Measurements from ENCODE around the gene ANKS3. TPM values are rescaled to one million over a fixed set of nuclear protein-coding genes. Genes with fewer than 3 reads are reported as not detected.

ANKS3 gene, protein sequence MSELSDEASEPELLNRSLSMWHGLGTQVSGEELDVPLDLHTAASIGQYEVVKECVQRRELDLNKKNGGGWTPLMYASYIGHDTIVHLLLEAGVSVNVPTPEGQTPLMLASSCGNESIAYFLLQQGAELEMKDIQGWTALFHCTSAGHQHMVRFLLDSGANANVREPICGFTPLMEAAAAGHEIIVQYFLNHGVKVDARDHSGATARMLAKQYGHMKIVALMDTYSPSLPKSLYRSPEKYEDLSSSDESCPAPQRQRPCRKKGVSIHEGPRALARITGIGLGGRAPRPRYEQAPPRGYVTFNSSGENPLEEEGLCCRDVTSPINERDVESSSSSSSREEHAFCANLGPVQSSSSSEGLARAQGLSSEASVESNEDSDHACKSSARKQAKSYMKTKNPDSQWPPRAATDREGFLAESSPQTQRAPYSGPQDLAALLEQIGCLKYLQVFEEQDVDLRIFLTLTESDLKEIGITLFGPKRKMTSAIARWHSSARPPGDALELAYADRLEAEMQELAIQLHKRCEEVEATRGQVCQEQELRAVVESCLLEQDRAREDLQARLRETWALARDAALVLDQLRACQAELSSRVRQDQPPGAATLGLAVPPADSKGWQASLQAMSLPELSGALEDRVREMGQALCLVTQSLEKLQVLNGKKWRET
- total RNA-seq = 15.5 and 16.6 TPM in 2 replicates

DNA sequence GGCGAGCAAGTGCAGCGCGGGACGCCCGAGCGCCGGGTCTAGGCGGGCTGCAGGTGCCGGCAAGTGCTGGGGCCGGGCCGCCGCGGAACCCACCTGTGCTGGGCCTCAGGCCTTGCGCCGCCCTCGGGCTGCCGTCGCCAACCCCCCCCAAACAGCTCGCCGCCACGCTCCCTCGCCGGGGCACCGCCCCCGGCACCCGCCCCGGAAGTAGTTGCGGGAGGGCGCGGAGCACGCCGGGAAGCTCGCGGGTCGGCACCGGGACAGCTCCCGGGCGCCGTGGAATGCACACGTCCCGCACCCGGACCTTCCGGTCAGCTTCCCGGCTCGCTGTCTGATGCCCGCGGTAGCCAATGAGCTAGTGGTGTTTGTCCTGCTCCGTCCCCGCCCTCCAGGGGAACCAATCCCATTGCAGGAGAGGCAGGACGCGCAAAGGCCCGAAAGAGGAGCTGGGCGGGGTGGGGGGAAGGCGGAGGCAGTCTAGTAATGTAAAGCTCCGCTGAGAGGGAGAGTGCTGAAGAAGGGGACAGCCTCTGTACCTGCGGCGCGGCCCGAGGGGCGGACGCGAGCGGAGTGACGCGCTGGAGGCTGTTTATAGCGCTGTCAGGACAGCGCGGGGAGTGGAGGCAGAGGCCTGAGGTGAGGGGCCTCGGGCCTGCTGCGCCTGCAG is at the start of gene ANKS3, which contains the start of gene DNAAF8:
TSS of gene ANKS3 (minus strand) at position 209 of the 667 bp plus-strand sequence. CDS start 4,122 bp downstream, outside the sequence.
TSS of gene DNAAF8 (plus strand) at position 475 of the 667 bp plus-strand sequence. CDS start 1,978 bp downstream, outside the sequence.
- DNase-seq (ENCODE audit: extremely low read depth, low read depth, low spot score) = peak; percentile 69

DNA sequence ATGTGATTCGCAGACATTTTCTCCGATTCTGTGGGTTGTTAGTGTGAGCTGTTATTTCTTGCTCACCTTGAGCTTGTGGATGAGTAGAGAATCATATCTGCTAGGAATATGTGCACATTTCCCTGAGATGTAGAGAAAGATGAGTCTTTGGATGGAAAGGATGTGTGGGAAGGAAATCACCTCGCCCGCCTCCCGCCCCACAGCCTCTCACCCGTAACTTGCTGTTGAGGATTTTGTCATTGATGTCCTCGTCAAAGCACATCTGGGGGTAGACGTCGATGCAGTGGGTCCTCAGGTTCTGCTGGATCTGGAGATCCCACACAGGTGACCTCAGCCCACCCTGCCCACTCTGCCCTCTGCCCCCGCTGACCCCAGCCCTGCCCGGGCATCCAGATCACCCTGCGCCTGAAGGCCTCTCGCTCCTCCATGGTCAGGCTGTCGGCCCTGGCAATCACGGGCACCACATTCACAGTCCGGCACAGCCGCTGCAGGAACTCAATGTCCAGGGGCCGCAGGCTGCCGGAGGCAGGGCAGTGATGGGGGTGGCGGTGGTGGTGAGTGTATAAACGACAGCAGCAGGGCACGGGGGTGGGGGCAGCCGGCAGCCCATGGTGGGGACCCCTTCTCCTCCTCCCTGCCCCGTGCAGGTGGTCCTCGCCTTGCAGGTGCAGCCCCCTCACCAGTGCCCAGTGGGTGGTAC is 49.3 kb upstream of the ANKS3 start:
- DNase-seq (ENCODE audit: extremely low read depth, low read depth, low spot score) = no peak

DNA sequence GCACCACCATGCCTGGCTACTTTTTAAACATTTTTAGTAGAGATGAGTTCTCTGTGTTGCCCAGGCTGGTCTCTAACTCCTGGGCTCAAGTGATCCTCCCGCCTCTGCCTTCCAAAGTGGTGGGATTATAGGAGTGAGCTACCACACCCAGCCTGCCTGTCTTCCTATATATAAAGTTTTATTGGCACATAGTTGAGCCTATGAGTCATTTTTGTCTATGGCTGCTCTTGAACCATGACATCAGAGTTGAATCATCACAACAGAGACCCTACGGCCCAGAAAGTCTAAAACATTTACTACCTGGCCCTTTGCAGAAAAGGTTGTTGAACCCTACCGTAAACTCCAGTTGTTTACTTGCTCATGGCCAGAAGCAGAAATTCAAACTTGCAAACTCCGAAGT is 46.2 kb upstream of the ANKS3 start:
- DNase-seq (ENCODE audit: extremely low read depth, low read depth, low spot score) = no peak

DNA sequence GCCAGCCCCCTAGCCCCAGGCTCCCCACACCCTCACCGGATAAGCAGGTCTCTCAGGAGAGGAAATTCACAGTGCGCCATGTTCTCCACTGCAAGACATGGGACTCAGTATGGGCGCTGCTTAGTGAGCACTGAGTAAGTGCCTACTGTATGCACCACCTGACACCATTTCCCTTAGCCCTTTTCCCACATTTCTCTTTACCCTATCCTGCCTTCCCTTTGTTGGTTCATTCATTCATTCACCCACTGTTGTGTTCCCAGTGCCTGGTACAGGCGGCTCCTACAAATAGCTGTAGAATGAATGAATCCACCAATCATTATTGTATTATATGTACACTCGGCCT is 44.0 kb upstream of the ANKS3 start:
- DNase-seq (ENCODE audit: extremely low read depth, low read depth, low spot score) = no peak

DNA sequence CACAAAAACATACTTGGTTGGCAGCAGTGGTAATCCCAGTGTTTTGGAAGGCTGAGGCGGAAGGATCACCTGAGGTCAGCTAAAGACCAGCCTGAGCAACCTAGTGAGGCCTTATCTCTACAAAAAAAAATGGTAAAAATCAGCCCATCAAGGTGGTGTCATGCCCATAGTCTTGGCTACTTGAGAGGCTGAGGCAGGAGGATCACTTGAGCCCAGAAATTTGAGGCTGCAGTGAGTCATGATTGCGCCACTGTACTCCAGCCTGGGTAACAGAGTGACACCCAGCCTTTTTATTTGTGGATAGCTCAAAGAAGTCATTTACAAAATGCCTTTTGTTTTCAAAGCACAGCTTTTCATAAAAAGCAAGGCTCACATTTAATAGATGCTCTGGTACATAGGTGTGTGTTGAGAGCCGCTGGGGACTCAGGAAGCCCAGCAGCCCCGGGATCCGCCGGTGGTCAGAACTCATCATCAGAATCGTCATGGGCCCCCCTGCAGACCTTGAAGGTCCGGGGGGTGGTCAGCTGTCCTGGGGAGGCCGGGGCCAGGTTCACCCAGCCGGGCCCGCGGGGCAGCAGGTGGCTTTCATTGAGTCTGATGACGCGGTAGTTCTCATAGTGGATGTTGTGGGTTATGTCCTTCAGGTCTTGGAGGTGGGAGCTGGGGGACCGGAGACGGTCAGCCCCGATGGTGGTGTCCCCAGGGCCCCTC is 43.4 kb upstream of the ANKS3 start:
- DNase-seq (ENCODE audit: extremely low read depth, low read depth, low spot score) = no peak

DNA sequence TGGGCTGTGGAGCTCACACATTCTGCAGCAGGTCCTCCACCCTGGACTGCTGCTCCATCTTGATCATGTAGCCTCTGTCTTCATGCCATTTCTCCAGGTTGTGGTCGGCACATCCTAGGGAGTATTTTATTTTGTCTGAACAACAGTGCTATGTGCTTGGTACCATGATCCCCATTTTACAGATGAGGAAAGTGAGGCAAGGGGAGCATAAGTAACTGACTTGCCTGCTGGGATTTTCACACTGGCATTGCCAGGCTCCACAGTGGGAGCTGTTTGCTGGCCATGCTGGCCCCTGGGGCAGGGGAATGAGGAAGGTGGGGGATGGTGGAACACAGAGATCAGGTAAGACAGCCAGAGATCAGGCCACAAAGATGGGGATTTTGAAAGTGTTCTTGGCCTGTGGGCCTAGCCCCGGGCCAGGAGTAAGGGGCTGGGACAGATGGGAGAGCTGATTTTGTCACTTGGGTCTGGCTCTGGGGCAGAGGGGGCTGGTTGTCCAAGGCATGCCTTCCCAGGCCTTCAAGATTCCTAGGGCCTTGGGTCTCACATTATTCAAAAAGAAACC is 42.2 kb upstream of the ANKS3 start:
- DNase-seq (ENCODE audit: extremely low read depth, low read depth, low spot score) = no peak

DNA sequence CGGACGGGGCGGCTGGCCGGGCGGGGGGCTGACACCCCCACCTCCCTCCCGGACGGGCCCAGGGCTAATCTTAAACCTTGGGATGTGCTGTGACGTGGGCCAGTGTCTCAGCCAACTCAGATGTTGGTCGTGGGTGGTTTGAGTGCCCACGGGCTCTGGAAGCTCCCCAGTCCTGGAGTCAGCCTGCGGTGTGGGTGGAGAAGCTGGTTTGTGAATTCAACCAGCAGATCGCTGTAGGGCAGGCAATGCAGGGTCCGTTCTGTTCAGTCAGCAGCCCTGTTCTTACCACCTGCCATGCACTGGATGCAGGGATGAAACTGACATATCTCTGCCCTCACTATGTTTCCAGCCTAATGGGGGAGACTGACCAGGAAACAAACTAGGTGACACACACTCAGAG is 40.9 kb upstream of the ANKS3 start:
- DNase-seq (ENCODE audit: extremely low read depth, low read depth, low spot score) = no peak

DNA sequence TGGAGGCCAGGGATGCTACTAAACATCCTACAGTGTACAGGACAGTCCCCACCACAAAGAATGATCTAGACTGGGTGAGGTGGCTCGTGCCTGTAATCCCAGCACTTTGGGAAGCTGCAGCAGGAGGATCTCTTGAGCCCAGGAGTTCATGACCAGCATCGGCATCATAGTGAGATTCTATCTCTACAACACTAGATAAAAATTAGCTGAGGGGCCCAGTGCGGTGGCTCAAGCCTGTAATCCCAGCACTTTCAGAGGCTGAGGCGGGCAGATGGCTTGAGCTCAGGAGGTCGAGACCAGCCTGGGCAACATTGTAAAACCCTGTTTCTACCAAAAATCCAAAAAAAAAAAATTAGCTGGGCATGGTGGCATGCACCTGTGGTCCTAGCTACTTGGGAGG is 38.3 kb upstream of the ANKS3 start:
- DNase-seq (ENCODE audit: extremely low read depth, low read depth, low spot score) = no peak

DNA sequence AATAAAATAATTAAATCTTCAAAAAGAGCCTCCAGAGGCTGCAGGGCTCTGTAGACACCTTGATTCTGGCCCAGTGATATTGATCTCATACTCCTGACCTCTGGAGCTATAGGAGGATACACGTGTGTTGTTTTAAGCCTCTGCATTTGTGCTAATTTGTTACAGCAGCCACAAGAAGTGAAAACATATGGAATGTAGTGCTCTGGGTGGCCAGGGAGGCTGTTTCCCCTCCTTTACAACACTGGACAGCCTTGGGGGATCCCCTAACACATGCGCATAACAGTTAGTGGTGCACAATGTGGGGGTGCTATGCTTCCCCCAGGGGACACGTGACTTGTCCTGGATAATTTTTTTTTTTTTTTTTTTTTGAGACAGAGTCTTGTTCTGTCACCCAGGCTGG is 37.6 kb upstream of the ANKS3 start:
- no peak for DNase-seq (ENCODE audit: extremely low read depth, low read depth, low spot score)

DNA sequence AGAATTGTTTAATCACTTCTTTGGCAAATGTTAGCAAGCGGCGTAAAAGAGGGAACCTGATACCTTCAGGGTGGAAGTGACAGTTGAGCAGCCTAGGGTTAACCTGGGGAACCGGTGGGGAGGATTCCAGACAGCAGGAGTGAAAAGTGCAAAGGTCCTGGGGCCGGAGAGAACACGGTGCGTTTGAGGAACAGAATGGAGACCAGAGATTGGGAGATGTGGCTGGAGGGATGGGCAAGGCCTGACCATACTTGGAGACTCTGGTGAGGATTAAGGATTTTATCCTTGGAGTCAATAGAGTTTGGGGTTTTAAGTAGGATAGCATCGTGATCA is 35.2 kb upstream of the ANKS3 start:
- DNase-seq (ENCODE audit: extremely low read depth, low read depth, low spot score) = no peak

DNA sequence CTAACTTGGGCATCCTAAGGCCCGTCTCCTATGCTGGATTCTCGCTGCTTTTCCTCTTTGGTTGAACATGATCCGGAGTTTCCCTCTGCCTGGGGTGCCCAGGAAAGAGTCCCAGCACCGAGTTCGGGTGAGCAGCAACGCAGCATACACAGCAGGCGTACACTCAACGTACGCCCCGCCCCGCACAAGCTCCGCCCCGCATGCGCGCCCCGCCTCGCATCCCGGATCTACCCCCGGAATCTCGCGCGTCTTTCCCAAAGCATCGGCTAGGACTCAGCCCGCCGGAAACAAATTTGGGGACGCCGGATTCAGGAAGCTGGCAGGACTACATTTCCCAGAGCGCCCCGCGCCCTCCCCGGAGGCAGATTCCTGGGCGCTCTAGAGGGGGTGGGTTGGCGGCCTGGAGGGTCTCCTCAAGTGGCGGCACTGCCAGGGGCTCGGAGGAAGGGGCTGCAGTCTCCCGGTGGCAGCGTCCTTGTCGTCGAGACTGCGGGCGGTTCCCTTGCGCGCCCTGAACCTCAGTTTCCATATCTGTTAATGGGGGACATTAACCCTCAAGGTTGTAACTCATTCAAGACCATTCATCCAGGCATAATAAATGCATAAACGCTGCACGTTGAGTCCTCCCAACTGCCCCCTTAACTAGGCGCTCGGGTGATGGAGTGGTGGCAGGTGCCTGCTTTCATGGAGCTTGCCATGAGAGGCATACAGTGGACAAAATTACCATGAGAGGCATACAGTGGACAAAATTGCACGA is 34.7 kb upstream of the ANKS3 start:
- peak; percentile 42 for DNase-seq (ENCODE audit: extremely low read depth, low read depth, low spot score)

DNA sequence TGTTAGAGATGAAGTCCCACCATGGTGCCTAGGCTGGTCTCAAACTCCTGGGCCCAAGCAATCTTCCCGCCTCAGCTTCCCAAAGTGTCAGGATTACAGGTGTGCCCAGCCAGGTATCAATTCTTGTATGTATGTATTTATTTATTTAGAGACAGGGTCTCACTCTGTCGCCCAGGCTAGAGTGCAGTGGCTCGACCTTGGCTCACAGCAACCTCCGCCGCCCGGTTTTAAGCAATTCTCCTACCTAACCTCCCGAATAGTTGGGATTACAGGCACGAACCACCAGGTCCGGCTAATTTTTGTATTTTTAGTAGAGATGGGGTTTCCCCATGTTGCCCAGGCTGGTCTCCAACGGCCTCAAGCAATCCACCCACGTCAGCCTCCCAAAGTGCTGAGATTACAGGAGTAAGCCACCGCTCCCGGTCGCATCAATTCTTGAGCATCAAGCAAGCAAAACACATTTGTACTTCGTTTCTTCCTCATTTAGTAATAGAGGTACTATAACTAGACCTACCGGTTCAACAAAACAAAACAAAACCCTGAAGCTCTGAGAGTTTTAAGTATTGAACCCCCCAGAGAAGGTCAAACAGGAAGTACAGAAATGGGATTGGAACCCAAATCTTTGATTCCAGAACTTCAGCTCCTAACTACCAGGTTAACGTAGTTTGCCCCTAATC is 33.9 kb upstream of the ANKS3 start:
- no peak for DNase-seq (ENCODE audit: extremely low read depth, low read depth, low spot score)

DNA sequence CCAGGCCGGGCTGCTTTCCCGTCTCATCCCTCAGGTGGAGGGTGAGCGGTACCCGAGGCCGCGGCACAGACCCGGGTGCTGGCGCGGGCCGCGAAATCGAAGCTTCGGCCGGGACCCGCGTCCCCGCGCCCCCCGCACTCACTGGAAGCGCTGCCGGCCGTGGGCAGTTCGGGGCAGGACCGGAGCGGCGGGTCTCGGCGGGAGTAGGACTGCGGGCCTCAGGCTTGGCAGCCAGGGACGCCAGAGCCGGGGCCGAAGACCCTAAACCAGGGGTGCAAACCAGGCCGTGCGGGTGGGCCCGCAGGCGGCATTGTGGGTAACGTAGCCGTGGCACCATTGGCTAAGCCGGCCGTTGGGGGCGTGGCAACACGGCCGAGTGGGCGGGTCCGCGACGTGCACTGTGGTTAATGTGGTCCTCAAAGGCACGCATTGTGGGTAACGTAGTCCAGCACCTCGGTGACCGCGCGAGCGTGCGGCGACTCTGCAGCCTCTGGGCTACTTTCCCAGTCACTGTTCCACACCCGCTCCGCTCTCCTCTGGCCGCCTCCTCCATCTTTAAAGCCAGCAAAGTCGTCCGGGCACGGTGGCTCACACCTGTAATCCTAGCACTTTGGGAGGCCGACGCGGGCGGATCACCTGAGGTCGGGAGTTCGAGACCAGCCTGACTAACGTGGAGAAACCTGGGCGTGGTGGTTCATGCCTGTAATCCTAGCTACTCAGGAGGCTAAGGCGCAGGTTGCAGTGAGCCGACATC is 33.0 kb upstream of the ANKS3 start, which contains the start of gene ZNF500:
TSS of gene ZNF500 (minus strand) at position 288 of the 754 bp plus-strand sequence. CDS start 1,184 bp downstream, outside the sequence.
- peak; percentile 55 for DNase-seq (ENCODE audit: extremely low read depth, low read depth, low spot score)

DNA sequence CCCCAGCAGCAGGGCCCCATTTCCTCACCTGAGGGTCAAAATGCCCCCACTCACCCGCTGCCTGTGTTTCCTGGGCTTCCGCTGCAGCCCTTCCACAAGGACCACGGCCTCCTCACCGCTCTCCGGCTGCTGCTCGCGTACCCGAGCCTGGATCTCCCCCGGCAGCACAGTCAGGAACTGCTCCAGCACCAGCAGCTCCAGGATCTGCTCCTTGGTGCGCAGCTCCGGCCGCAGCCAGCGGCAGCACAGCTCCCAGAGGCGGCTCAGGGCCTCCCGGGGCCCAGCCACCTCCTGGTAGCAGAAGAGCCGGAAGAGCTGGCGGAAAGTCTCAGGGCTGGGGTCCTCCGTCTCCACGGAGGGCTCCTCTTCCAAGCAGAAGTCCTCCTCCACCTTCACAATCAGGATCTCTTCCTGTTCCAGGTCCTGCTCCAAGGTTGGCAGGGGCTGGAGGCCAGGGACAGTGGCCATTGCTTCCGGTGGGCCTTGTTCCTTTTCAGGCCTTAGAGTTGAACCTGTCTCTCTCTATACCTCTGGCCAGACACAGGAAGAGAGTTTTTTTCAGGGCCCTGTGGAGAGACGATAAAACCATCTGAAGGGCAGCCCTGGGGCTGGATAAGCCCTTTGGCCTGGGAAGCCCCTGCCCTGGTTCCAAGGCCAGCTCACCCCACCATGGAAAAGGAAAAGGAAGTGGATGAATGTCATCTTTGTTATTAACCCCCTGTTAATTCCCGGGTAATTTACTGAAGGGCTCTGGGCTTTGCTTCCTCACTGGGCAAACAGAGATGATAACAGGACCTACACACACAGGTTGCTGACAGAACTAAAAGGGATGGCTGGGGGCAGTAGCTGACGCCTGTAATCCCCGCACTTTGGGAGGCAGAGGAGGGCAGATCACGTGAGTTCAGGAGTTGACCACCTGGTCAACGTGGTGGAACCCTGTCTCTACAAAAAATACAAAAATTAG is 31.7 kb upstream of the ANKS3 start:
- DNase-seq (ENCODE audit: extremely low read depth, low read depth, low spot score) = no peak

DNA sequence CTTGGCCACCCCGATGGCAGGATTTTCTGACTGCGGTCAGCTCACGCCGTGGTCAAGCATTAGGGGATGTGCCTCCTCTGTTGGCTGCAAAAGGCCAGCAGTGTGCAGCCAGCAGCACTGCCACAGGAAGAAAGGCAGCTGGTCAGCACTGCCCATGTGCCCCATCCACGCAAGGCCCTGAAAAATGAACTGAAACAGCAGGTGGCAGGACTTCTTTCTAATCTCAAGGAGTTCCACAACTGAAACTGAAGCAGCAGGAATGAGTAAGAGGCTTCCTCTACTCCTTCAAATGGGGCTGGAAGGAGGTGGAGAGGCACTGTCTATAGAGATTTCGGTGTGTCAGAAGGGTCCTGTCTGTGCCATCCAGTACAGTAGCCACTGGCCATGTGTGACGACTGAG is 29.7 kb upstream of the ANKS3 start:
- DNase-seq (ENCODE audit: extremely low read depth, low read depth, low spot score) = no peak

DNA sequence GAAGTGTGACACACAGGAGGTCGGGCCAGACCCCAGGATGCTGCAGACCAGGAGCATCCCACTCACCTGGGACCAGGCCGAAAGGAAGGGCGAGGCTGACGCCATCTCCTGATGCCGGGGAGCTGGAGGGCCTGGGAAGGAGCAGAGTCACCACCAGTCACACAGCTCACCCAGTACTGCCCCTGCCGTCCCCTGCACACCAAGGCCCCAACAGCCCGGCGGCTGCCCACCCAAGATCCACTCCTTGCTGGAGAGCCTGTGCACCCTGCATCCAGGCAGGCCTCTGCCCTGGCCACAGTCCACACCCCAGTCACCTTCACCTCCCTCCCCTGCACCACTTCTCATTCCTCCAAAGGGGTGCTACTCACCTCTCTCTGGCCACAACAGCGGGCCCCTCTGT is 28.1 kb upstream of the ANKS3 start:
- no peak for DNase-seq (ENCODE audit: extremely low read depth, low read depth, low spot score)

All from glomerular endothelial cell (primary cell).